Tongue (tissue), 2 donors: ENCODE data around the gene FBLN2. TPM values are rescaled to one million over a fixed set of nuclear protein-coding genes. Genes with fewer than 3 reads are reported as not detected.

Source experiments
- DNase-seq: peaks from one replicate; pipeline ENCODE4 v3.0.0-alpha.2; 2015
- total RNA-seq: library from RNA; depleted of rRNA; stranded (reverse); fragments of >200 nt; gene quantifications from one replicate; pipeline ENCODE4 v1.2.3, GENCODE V29; 2014

Gene FBLN2
- total RNA-seq, 1 donor from 2014 or later, result 84.3 TPM

DNA sequence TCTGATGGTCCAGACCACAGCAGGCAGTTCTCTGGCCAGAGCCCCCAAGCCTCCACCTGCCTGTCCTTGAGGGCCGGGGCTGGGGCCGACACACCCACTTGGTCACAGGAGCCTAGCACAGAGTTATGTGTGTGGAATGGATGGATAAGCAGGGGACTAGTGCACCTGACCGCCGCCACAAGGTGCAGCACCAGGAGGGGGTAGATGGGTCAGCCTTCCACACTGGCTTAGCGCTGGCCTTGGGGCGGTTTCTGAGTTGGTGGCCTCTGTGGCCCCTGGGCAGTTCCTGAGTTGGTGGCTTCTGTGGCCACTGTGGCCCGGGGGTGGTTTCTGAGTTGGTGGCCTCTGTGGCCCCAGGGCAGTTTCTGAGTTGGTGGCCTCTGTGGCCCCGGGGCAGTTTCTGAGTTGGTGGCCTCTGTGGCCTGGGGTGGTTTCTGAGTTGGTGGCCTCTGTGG, 75.8 kb downstream of the FBLN2 start:
- DNase-seq, result no peak

DNA sequence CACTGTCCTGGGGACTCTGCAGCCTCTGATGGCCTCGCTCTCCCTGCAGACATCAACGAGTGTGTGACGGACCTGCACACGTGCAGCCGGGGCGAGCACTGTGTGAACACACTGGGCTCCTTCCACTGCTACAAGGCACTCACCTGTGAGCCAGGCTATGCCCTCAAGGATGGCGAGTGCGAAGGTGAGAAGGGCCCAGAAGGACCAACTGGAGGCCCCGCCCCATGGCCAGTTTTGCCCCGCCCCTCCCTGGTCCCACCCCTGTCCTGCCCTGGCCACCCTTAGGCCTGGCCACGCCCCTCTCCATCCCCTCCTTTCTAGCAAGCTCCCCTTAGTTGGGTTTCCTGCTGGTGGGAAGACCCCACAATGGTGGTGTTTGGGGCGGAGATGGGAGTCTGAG, 77.5 kb downstream of the FBLN2 start:
- DNase-seq, result no peak

DNA sequence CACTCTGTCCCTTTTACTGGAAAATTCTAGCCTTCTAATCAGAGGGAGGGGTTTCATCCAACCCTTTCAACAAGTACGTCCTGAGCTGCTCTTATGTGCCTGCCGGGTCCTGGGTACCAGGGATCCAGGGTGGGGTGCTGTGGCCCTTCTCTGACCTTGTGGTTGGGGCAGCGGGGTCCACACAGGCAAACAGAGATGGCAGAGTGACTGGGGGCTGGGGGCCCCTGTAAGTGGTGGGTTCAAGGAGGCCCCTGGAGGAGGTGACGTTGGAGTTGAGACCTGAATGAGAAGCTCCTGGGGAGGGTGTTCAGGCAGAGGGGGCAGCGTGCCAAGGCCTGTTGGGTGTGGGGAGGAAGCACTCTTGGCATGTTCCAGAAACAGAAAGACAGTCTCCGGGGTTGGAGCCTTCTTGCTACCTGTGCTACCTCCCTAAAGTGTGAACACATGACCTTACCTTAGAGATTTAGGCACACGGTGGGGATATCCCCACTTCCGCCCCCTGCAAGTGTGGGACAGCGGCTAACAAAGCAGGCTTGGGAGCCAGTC, 78.1 kb downstream of the FBLN2 start:
- no peak for DNase-seq

DNA sequence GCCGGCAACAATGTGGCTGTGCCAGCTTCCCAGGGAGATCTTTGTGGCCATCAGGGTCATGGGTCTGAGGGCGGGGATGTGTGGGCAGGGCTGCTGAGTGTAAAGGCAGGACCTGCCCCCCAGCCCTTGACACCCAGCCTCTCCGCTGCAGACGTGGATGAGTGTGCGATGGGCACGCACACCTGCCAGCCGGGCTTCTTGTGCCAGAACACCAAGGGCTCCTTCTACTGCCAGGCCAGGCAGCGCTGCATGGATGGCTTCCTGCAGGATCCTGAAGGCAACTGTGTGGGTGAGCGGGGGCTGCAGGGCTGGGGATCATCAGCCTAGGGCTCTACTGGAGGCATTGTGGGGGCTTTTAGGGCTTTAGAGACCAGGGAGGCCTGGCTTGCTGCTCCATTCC, 78.8 kb downstream of the FBLN2 start:
- DNase-seq, result no peak

DNA sequence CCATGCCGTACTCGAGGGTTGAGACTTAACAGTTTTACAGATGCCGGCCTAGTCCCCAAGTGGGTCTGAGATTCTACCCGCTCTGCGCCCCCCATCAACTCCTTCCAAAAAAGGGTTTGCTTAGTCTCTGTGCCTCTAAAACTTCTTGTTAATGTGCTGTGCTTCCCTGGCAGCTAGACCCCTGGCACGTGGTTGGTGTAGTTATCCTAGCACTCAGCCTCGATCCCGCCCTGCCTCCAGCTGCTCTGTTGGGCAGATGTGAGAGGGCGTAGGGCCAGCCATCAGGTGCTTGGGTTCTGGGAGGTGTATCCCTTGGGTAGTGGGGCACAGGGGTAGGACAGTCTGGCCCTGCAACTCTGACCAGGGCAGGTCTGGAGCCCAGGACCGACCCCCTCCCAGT, 79.5 kb downstream of the FBLN2 start:
- DNase-seq, result peak; percentile 50

DNA sequence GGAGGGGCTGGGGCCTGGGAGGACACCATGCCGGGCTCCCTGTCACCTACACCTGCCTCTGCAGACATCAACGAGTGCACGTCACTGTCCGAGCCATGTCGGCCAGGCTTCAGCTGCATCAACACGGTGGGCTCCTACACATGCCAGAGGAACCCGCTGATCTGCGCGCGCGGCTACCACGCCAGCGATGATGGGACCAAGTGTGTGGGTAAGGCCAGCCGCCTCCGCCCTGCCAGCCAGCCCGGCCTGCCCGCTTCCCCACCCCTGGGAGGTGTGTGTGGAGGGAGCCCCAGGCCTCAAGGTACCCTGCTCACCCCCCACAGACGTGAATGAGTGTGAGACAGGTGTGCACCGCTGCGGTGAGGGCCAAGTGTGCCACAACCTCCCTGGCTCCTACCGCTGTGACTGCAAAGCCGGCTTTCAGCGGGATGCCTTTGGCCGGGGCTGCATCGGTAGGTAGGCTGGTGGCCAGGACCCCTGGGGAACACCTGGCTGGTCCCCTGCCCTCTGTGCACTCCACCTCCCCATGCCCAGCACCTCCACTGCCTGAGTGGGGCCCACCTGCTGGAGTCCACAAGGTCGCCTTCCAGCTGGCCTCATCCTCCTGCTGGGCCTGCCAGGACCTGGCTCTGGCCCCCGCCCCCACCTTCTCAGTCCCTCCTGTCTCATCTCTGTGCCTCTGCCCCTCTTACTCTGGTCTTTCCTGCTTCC, 80.1 kb downstream of the FBLN2 start:
- DNase-seq, result no peak

DNA sequence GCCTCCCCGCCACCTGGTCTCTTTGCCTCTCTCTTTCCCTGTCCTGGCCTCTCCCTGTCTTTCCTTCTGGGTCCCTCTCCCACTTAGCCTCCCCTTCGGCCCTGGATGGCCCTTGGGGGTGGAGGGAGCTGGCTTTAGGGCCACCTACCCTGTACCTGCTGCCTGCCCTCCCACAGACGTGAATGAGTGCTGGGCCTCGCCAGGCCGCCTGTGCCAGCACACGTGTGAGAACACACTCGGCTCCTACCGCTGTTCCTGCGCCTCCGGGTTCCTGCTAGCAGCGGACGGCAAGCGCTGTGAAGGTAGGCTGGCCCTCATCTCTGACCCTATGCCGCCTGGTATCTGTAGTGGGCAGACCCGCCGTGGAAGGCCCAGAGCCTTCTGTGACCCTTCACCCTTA, 80.7 kb downstream of the FBLN2 start:
- no peak for DNase-seq

DNA sequence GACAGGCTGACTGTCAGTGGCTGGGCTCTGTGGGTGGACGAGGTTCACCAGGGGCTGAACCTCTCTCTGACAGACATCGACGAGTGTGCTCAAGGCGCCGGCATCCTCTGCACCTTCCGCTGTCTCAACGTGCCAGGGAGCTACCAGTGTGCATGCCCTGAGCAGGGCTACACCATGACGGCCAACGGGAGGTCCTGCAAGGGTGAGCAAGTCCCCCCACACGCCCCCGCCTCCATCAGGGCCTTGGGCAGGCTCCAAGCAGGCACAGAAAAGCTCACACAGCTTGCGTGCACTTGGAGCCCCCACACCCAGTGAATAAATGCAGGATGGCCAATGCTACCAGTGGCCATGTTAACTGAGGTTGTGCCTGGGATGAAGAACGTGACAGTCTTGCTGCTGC, 82.3 kb downstream of the FBLN2 start:
- DNase-seq, result no peak

DNA sequence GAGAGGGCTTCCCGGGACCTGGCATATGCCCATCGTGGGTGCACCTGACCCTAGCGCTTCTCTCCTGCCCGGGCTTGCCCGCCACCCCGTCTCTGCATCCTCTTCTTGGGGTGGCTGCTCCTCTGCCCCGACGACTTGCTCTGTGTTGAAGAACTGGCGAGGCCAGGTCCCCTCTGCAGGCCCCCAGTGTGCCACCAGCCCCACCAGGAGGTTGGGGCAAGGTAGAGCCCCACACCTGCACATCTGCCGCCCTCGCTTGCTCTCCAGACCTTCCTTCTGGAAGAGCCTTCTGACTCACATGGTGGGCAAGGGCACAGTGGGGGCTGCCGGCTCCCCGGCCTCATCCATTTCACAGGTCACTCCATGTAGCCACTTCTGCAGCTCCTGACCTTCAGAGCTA, 84.3 kb downstream of the FBLN2 start:
- no peak for DNase-seq

DNA sequence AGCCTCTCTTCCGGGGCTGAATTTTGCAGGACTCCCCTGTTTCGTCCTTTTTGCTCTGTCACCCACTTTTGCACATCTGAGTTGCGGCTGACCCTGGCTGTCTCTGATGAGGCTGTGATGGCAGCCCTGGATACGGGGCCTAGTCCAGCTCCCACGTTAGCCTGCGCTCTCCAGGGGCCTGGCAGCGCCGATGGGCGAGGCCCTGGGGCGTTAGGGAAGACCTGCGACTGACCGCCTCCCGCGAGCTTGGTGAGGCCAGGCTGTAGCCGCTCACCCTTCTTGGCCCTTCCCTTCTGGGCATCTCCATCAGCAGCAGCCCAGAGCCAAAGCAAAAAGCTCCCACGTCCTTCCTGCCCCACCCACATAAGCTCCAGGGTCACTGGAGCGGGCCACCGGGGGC, 85.2 kb downstream of the FBLN2 start:
- DNase-seq, result no peak

DNA sequence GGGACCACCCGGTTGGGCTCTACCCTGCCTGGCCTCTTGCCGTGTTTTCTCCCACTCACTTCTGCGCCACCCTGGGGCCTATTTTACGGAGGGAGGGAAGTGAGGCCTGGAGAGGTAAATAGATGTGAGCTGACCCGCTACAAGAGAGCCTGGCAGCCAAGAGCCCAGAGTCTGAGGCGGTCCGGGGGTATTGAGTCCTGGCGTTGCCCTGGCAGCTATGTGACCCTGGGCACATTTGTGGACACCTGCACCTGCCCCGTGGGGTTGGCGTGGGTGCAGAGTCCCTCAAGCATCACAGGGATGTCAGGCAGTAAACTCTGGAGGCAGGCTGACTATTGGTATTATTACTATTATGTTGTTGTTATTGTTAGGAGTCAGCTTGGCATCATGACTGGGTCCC, 85.7 kb downstream of the FBLN2 start:
- DNase-seq, result no peak

DNA sequence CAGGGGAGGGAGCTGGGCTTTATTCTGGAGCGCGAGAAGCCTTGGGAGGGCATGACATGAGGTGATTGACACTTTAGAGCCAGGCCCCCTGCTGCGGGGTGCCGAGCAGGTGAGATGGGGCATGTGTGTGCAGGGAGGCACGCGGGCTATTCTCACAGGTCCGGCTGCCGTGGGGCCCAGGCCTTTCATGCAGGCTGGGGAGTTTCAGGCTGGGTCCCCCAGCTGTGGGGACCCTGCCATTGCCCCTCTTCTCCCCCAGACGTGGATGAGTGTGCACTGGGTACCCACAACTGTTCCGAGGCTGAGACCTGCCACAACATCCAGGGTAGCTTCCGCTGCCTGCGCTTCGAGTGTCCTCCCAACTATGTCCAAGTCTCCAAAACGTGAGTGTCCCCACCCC, 87.3 kb downstream of the FBLN2 start:
- DNase-seq, result no peak

DNA sequence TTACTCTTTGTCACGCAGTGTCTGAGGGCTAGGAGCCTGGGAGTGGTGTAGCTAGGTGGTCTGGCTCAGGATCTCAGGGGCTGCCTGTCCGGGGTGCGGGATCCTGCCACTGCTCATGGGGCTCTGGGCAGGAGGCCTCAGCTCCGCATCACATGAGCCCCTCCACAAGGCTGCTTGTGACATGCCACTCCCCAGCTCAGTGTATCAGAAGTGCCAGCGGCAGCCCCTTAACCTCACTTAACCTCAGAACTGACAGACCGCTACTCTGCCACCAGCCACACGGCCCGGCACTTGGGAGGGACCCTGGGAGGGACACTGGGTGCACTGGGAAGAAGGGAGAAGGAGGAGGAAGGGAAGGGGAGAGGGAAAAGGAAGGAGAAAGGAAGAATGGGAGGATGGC, 87.9 kb downstream of the FBLN2 start:
- no peak for DNase-seq

DNA sequence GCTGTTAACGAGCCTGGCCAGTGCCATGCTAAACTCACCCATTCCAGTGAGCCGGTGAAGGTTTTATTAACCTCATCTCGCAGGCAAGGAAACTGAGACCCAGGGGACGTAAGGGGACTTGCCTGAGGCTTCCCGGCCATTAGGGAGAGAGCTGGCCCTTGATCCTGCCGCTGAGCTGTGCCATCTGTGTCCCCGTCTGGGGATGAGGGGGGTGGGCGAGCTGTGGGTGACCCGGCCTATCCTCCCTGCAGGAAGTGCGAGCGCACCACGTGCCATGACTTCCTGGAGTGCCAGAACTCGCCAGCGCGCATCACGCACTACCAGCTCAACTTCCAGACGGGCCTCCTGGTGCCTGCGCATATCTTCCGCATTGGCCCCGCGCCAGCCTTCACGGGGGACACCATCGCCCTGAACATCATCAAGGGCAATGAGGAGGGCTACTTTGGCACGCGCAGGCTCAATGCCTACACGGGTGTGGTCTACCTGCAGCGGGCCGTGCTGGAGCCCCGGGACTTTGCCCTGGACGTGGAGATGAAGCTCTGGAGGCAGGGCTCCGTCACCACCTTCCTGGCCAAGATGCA, 88.5 kb downstream of the FBLN2 start:
- DNase-seq, result no peak

DNA sequence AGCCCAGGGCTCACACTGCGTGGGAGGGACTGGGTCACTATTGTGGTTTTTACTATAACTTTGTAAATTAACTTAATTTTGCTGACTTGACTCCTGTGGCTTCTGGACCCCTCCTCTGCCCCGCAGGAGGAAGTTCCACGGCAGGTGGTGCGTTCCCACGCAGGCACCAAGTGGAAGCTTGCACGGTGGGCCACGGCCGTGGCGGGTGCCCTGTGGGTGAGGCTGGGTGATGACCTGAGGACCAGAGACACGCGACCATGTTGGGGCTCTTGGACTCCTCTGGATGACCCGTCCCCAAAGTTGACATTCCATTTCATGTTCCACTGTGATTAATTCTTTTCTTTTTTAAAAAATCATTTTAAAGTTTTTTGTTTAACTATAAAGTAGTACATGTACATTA, 89.0 kb downstream of the FBLN2 start:
- no peak for DNase-seq

DNA sequence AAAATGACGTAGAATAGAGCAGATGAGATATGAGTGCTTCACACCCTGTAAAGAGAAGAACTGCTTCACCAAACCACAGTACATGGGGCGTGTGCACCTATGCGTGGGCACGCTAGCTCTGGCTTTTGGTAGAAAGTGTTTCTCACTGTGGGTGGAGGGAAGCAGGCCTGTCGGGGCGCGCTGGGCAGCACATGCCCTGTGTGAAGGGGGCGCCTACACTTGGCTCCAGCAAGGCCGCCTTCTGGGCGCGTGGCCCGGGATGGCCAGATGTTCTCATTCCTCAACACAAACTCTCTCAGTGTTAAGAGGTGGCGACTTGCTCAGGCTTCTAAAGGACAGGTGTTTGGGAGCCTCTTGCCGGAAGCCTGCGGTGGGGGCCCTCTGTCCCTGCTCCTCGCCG, 90.0 kb downstream of the FBLN2 start:
- DNase-seq, result peak; percentile 87

DNA sequence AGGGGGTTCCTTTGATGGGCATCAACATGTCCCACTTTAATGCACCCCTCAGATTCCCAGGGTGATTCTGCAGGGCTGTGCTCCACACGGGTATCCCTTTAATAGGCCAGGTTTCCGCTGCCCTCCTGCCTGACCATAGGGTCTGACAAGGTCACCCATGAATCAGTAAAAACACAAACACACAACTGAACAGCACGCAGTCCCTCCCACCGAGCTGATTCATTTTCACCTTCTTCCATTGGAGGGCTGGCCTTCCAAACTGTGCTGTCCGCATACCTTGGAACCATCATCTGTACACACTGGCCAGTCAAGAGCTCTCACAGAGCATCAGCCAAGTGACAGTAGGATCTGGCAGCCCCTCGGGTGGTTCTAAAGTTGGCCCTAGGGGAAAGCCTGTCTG, 93.7 kb downstream of the FBLN2 start:
- DNase-seq, result no peak

DNA sequence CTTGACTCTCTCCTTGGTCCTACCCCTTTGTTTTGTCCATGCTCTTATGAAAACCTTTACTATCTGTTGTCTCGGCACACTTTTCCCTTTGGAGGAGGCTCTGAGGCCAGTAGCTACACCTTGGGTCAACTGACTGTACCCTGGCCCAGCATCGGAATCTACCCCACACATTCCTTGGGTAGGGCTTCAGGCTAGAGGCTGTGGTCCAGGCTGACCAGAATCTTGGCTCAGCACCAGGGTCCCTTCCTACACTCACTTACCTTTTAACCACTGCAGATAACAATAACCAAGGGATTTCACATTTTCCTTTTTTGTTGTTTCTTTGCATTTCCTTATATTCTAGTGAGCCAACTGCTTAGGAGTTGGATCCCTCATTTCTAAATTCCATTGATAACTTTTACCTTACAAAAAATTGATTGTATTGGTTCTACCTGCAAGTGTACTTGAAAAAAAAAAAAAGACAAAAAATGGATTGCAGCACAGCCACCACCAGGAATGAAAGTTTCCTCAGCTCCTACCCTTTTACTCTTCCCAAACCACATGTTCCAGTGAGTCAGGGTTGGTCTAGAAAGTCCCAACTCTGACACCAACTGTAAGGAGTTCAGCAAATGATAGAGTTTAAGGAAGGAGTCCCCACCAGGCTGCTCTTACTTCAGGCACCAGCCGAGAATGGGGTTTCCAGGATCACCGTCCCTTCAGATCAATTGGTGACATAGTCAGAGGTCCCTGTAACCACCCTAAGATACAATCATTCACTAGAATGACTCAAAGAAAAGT, 95.6 kb downstream of the FBLN2 start:
- DNase-seq, result no peak

DNA sequence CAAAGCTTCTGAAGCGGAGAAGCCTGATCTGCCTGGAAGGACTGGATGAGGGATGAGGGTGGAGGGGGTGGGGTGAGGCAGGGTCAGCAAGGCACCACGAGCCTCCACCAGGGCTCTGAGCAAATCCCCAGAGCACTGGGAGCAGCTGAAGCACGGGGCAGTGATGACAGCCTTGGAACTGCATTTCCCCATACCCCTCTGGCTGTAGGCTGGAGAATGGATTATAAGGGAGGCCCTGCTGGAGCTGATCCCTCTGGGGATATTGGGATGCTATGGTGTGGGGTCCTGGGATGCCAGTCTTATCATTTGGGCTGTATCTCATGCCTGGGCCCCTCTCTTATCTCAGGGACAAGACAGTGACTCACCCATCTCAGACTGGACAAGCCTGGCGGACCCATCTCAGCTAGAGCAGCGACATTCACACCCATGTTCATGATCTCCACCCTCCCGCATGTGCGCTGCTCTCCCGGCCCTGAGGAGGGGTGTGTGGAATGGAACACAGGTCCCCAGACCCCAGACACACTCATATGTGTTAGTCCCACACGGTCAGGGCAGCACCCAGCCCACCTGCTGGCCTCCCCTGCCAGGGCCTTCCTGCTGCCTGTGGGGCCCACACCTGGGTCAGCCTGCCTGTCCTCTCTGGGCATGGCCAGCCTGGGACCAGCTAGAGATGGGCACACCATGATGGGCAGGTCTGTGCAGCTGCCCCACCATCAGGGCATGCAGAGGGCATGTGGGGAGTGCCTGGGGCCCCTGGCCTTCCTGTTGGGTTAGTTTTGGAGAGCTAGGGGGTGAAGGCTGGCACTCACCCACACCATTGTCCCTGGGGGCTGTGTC, 97.1 kb downstream of the FBLN2 start:
- no peak for DNase-seq

DNA sequence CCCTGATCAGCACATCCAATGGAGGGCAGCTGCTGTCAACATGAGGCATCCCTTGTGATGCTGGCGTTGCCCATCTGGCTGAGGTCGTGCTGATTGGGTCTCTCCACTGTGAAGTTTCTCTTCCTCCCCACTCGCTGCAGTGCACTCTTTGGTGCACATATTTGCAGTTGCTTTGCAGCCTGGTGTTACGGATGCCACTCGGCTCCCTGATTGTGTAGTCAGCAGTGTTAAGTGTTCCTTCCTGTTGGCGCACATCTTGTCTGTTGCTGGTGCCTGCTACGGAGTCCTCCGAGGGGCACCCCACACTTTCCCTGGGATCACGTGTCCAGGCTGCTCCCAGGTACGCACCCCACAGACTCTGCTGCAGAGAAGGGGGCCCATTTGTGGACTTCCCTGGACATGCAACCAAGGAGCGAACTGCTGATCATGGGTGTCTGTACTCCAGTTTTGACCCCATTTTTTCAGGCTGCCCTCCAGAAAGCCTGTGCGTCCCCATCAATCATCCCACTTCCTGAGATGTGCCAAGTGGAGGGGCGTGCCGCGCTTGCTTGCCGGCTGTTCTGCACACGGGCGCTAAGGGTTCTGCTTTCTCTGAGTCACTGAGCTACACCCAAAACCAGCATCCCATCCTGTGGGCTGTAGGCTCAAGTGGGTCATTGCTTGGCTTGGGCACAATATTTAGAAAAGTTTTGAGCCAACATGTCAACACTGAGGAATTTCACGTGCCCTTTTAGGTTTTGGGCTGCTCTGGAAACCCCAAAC, 98.6 kb downstream of the FBLN2 start:
- peak; percentile 65 for DNase-seq
